GM21381 (cell line): ENCODE data around the gene NDST1.

Experiments
- ATAC-seq: cut with Tn5 transposase; IDR thresholded peaks from one replicate; pipeline ENCODE4 v1.9.1; 2021; ENCODE audit warnings: mild to moderate bottlenecking, moderate library complexity; ENCODE audit not compliant: unreplicated experiment

Gene NDST1

GRCh38 chr5:150583541-150584225 is 75.8 kb downstream of the NDST1 start:
- ATAC-seq = no peak

DNA sequence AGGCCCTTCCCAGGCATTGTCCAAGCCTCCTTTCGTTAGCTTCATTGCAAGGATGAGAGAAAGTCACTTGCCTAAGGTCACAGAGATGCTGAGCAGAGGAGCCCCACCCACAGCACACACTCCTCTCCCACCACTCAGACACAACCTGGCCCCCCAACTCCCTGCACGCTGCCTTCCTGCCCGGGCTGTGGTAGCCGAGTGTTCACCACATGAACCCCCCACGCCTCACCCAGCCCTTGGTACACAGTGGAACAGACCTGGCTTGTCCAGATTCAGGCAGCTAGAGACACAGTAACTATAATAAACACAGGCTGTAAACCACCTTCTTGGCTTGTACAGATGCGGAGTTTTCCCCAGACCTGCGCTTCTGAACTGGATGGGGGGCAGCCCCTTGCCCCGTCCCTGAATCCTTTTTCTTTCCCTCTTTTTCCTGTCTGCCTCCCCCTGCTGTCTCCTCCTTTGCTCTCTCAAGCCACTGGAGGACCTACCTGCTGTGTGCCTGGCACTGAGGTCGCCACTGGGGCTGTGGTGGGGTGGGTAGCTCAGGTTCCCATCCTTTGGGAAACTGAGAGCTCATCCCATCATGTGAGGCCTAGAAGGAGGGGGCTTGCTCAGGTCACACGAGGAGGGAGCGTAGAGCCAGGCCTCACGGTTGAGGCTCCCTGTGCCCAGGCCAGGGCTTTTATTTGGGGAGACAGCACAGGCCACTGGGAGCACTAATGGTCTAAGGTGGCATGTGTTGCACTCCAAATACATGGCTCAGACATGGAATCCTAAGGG is 76.8 kb downstream of the NDST1 start:
- no peak for ATAC-seq

GRCh38 chr5:150585781-150586341 is 77.9 kb downstream of the NDST1 start:
- no peak for ATAC-seq

DNA sequence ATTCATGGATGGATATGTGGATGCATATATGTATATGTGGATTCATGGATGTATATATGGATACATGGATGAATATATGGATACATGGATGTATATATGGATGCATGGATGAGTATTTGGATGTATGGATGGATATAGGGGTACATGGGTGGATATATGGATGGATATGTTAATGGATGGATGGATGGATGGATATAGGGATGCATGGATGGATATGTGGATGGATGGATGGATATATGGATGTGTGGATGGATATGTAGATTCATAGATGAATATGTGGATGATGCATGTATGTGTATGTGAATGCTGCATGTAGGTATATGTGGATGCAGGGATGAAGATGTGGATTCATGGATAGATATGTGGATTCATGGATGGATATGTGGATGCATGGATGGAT is 79.1 kb downstream of the NDST1 start:
- no peak for ATAC-seq

DNA sequence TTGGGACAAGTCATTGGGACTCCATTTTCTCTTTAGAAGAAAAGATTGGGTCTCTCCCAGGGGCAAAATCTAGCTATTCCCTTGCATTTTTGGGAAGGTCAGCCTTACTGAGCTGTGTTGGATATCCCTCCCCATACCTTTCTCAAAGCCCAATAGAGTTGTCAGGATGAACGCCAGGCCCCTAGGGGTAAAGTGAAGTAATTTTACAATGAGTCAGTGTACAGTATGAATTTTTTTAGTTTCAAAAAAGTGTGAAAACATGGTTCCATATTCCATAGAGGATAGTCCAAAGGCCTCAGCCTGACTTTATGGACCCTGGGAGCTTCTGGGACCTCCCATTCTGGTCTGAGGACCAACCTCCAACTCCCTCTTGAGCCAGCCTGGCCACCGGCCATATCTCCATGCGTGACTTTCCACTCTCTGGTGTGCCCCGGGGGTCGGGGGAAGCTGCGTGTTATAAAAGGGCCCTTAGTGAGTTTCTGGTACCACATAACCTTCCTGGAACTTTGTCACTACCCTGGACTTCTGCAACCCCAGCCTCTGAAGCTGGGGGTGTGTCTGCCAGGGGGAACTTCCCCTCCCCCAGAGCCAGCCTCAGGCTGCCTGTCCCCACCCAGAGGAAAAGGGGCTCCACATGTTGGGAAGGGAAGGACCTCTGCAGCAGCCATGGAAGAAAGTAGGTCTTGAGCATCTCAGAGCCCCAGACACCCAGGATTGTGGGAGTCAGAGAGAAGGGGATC is 80.1 kb downstream of the NDST1 start:
- no peak for ATAC-seq

DNA sequence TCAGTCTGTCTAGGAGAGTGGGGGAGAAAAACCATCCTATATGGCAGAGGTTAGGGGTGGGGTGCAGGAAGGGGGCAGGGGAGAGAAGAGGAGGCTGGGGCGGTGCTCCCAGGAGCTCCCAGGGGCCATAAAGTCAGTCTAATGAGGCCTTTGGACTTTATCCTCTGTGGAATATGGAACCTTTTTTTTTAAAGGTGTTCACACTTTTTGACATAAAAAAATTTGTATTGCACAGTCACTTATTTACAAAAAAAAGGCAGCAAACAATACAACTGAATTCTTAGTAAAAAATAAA is 80.6 kb downstream of the NDST1 start:
- no peak for ATAC-seq

DNA sequence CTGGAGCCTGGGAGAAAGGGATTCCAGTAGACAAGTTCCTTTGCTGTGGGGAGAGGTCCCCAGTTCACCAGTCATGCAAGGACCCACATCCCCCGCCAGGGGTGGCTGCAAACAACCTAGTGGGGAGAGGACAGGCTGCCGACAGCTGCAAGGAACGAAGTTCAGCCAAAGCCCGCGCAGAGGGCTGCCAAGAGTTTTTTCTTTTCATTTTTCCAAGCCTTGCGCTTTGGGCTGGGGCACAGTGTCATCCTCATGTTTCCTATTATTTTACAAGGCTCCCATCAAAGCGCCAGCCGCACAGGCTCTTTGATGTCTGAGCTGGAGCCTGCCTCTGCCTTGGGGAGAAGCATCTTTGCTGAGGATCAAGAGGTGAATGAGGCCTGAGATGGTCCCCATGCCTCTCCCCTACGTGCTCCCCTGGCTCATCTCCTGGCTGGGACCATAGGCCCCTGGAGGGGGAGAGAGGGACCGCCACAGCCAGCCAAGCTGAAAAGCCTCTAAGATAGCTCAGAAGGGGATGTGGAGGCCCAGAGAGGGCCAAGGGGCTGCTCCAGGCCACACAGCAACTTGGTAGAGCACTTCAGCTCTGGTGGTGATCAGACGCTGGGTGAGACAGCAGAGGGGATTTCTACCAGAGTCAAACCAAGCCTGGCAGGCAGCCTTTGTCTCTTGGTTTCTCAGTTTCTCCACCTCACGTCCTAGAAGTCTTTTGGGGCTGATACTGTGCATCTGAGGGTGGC is 82.1 kb downstream of the NDST1 start:
- no peak for ATAC-seq

DNA sequence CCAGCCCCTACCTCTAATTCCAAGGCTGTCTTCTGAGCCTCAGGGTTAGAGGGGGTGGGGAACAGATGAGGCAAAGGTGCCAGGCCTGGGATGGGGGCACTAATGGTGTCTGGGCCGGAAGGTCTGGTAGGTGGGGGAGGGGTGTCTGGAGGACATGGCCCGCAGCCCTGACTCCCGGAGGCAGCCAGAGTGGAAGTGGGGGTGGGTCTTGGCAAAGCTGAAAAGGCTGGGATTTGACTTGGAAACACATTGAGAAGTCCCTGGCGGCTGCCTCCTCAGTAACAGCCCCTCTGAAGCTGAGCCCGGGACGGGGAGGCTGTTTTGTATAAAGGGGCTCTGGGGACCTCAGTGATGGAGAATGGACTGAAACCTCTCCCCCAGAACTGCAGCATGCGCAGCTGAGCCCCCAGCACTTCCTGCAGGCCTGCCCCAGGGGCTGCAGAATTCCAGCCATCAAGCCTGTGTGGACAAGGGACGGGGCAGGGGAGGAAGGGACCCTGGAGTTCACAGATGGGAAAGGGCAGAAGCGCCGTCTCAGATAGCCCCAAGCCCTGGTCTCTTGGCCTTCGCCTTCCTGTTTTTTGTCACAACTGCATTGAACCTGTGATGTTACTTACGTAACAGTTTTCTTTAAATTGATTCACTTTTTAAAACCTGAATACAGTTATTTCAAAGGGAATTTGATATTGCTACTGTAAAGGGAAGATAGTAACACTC is 83.2 kb downstream of the NDST1 start:
- ATAC-seq = no peak

- ATAC-seq = no peak
These were observed 85.7 kb downstream of the NDST1 start for GRCh38 chr5:150593593-150593992.

- ATAC-seq = no peak
These were observed 86.1 kb downstream of the NDST1 start for GRCh38 chr5:150593996-150594395.

DNA sequence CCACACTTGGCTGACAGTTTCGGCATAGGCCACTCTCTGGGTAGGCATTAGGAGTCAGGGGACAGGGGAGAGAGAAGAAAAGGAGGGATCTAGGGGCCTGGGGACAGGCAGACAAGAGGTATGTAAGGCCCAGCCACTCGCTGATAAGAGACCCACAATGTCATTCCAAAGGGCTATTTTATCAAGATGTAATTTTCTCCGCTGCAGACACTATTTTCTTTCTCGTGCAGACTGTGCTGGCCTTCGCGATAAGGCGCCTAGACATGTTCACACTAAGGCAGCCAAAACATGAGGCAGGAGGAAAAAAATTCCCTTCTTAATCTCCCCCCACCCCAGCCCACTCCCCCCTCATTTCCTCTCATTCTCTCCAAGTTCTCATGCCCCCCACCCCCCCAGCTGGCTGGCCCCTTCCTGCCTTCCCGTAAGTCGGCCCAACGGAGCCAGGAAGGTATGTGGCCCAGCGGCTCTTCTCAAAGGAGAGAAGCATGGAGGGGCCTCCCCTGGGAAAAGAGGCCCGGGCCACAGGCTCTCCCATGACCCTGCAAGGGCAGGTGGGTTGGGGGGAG is 87.6 kb downstream of the NDST1 start:
- no peak for ATAC-seq

DNA sequence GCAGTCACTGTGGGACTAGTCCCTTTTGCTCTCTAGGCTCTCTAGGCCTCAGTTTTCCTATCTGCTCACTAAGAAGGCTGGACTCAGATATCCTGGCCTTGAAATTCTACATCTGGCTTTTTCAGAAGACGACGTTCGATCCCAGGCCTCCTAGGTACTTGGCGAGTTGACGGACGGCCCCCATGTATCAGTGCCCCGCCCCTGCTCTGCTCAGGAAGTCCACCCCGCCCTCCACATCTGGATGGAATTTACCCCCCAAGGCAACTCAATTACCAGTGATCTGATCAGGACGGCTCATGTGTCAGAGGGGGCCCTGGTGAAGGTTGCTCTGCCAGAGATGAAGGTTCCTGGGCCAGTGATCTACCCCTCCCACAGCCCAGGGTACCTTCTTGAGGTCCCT is 88.4 kb downstream of the NDST1 start:
- no peak for ATAC-seq

DNA sequence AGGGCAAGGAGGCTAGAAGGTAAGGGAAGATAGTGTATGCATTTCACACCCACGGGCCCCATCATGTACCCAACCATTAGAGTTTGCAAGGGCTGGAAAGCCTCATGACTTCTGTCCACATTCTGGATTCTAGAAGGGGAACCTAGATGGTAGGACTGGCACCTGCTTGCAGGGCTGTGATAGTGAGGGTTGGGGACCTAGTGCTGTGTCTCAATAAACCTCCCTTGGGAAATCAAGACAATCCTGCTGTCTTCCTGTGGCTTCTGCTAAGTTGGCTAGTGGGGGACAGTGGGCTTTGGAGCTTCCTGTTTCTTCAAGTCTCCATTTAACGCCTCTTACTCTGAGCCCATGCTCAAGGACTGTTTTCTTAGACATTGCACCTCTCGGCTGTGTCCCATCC is 88.9 kb downstream of the NDST1 start:
- no peak for ATAC-seq

DNA sequence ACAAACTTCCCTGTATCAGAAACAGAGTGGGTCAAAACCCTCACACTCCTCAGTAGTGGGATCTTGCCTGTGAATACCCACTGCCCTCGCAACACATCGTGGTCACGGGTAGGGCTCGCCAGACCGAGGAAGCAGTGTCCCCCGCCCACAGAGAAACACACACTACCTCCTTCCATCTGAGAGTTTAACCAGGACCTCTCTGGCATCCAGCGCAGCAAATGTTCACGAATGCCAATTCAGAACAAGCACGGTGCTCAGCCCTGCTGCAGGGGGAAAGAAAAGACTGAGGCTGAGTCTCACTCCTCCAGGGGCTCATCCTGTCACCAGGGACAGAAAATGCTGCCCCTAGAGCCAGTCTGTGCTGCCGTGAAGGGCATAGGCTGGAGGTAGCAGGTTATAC is 90.1 kb downstream of the NDST1 start:
- ATAC-seq = no peak

DNA sequence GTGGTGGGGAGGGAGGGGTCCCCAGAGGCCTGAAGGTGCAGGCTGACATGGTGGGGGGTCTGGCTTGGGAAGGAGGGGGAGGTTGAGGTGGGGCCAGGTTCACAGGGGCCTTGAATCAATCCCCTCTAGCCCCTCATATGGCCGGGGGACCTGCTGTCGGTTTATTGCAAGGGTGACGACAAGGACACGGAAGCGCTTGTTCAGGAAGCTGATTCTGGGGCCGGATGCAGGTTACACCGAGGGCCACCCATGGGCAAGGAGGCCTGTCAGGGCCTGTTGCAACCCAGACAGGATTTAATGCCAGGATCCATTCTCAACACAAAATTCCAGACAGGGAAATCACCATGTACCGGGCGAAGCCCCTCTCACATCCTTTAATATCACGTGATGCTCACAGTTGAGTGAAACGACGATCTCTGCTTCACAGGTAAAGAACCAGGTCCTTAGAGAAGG is 90.9 kb downstream of the NDST1 start:
- no peak for ATAC-seq

GRCh38 chr5:150599281-150599680 is 91.3 kb downstream of the NDST1 start:
- no peak for ATAC-seq

DNA sequence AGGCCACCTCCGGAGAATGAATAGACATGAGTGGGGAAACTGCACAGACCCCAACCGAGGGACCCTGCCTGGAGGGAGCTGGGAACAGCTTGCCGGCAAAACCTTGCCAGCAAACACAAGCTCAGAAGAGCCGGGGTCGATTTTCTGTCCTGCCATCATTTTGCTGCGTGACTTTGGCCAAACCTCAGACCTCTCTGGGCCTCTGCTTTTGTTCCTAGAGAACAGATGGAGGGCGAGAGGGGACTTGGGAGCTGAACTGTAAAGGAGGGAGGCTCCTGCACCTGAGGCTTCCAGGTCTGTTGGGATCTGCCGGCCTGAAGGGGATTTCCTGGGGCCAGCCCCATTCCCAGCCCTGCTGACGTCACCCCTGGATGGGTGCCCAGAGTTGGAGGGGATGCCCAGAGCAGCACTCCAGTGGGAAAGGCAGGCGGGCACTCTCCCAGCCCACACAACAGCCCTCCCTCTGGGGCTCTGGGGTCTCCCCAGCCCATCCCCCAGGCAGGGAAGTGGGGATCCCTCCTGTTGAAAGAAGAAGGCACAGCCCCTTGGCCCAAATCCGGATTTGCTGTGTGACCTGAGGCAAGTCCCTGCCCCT is 92.1 kb downstream of the NDST1 start:
- ATAC-seq = no peak

GRCh38 chr5:150600616-150601490 is 92.9 kb downstream of the NDST1 start:
- ATAC-seq = no peak
